GM12878 (cell line): ENCODE data around the gene CCNI. TPM values are rescaled to one million over a fixed set of nuclear protein-coding genes. Genes with fewer than 3 reads are reported as not detected.

Source experiments
- ASH2L ChIP-seq: fragments of 300-600, 200-600 bp; sonication (generic); IDR thresholded peaks from 2 replicates; pipeline ENCODE4 v1.6.1; 2017; ENCODE audit warnings: low read depth, mild to moderate bottlenecking, borderline replicate concordance
- BCL3 ChIP-seq: IDR thresholded peaks from 2 replicates; pipeline ENCODE4 v1.6.1; 2011; ENCODE audit warnings: borderline replicate concordance, low read depth, mild to moderate bottlenecking, moderate library complexity, low read length; ENCODE audit not compliant: insufficient read depth, poor library complexity, severe bottlenecking
- CUX1 ChIP-seq: IDR thresholded peaks from 2 replicates; pipeline ENCODE4 v1.6.1; 2012; ENCODE audit warnings: improper control_type of control experiment, low read depth, low read length; ENCODE audit not compliant: insufficient replicate concordance
- DPF2 ChIP-seq: fragments of 450-650 bp; IDR thresholded peaks from 2 replicates; pipeline ENCODE4 v1.6.1; 2017; ENCODE audit warnings: mild to moderate bottlenecking
- FOXK2 ChIP-seq: fragments of 450-650 bp; IDR thresholded peaks from 2 replicates; pipeline ENCODE4 v1.6.1; 2017; ENCODE audit warnings: mild to moderate bottlenecking, moderate library complexity
- NFYA ChIP-seq: IDR thresholded peaks from 2 replicates; pipeline ENCODE4 v1.6.1; 2011; ENCODE audit warnings: low read depth, mild to moderate bottlenecking, low read length, improper control_type of control experiment, borderline replicate concordance
- NRF1 ChIP-seq: conservative IDR thresholded peaks from 2 replicates; pipeline ENCODE4 v1.6.1; 2011; ENCODE audit warnings: mild to moderate bottlenecking, low read depth, low read length, improper control_type of control experiment
- POLR2A ChIP-seq: IDR thresholded peaks from 2 replicates; pipeline ENCODE4 v1.6.1; 2011; ENCODE audit warnings: low read depth, mild to moderate bottlenecking, low read length
- SPI1 ChIP-seq: IDR thresholded peaks from 2 replicates; pipeline ENCODE4 v1.6.1; 2011; ENCODE audit warnings: low read depth, mild to moderate bottlenecking, low read length, moderate library complexity, borderline replicate concordance; ENCODE audit not compliant: insufficient read depth
- SUPT20H ChIP-seq: IDR thresholded peaks from 2 replicates; pipeline ENCODE4 v1.6.1; 2011; ENCODE audit warnings: low read depth, mild to moderate bottlenecking, low read length, moderate library complexity, borderline replicate concordance; ENCODE audit not compliant: control insufficient read depth
- TCF12 ChIP-seq: IDR thresholded peaks from 2 replicates; pipeline ENCODE4 v1.6.1; 2011; ENCODE audit warnings: low read depth, mild to moderate bottlenecking, low read length
- ZNF384 ChIP-seq: IDR thresholded peaks from 2 replicates; pipeline ENCODE4 v1.6.1; 2012; ENCODE audit warnings: low read depth, mild to moderate bottlenecking, low read length, improper control_type of control experiment, borderline replicate concordance
- polyA plus RNA-seq, 11 experiments: library from polyadenylated mRNA; depleted of rRNA in 4 of 11; unstranded in 6 of 11; stranded (reverse) in 5 of 11; fragments of >200 nt; fragmentation: Nextera tagmentation in 4 of 11; fragmentation: Illumina TruSeq in 1 of 11; extraction: Ambion mirVana in 4 of 11; extraction: Trizol in 1 of 11; gene quantifications; 1 replicate in 1 of 11; 2 replicates in 10 of 11; pipeline versions ENCODE4 v1.2.1 to v1.2.3, GENCODE V29; 2011 to 2016; ENCODE audit warnings: inconsistent platforms in 2 of 11, missing spikeins in 2 of 11, low read depth in 1 of 11
- total RNA-seq, 4 experiments: library from RNA; depleted of rRNA in 3 of 4; stranded (reverse); fragments of >200 nt in 3 of 4; fragmentation: Illumina TruSeq in 1 of 4; extraction: Trizol in 1 of 4; gene quantifications; 2 replicates each; pipeline versions ENCODE4 v1.2.1 to v1.2.3, GENCODE V29; 2013 to 2021
- TF ChIP-seq, protein P1 (sequence below): fragments of 450-650 bp; IDR thresholded peaks from 2 replicates; pipeline ENCODE4 v1.6.1; 2017; ENCODE audit warnings: mild to moderate bottlenecking, low read depth, inconsistent platforms; ENCODE audit not compliant: poor library complexity, severe bottlenecking
- TF ChIP-seq, protein P2 (sequence below): fragments of 450-650 bp; IDR thresholded peaks from 2 replicates; pipeline ENCODE4 v1.6.1; 2018; ENCODE audit warnings: borderline replicate concordance, mild to moderate bottlenecking; ENCODE audit not compliant: partially characterized antibody

Gene CCNI
- total and polyA plus RNA-seq, 10 of the 15 experiments (the other 5 are each of a cell fraction or from before 2014, with no cell fraction given) = 70.6 to 178 (median 105) TPM

- TF ChIP-seq, protein P1, sequence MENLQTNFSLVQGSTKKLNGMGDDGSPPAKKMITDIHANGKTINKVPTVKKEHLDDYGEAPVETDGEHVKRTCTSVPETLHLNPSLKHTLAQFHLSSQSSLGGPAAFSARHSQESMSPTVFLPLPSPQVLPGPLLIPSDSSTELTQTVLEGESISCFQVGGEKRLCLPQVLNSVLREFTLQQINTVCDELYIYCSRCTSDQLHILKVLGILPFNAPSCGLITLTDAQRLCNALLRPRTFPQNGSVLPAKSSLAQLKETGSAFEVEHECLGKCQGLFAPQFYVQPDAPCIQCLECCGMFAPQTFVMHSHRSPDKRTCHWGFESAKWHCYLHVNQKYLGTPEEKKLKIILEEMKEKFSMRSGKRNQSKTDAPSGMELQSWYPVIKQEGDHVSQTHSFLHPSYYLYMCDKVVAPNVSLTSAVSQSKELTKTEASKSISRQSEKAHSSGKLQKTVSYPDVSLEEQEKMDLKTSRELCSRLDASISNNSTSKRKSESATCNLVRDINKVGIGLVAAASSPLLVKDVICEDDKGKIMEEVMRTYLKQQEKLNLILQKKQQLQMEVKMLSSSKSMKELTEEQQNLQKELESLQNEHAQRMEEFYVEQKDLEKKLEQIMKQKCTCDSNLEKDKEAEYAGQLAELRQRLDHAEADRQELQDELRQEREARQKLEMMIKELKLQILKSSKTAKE = no peak
- TF ChIP-seq ASH2L = no peak
- TF ChIP-seq NRF1 = peak; percentile 7; the same call in 1 of the 2 replicates
- TF ChIP-seq CUX1 = no peak
- TF ChIP-seq ZNF384 = no peak
- TF ChIP-seq SPI1 = peak; percentile 66; the same call in 1 of the 2 replicates
- no peak for TF ChIP-seq SUPT20H
- no peak for TF ChIP-seq TCF12
- no peak for TF ChIP-seq DPF2
- TF ChIP-seq FOXK2 = no peak
- no peak for TF ChIP-seq BCL3
- TF ChIP-seq, protein P2, sequence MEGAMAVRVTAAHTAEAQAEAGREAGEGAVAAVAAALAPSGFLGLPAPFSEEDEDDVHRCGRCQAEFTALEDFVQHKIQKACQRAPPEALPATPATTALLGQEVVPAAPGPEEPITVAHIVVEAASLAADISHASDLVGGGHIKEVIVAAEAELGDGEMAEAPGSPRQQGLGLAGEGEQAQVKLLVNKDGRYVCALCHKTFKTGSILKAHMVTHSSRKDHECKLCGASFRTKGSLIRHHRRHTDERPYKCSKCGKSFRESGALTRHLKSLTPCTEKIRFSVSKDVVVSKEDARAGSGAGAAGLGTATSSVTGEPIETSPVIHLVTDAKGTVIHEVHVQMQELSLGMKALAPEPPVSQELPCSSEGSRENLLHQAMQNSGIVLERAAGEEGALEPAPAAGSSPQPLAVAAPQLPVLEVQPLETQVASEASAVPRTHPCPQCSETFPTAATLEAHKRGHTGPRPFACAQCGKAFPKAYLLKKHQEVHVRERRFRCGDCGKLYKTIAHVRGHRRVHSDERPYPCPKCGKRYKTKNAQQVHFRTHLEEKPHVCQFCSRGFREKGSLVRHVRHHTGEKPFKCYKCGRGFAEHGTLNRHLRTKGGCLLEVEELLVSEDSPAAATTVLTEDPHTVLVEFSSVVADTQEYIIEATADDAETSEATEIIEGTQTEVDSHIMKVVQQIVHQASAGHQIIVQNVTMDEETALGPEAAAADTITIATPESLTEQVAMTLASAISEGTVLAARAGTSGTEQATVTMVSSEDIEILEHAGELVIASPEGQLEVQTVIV = no peak
- TF ChIP-seq POLR2A = peak; percentile 81
- no peak for TF ChIP-seq NFYA
Measured at GRCh38 chr4:77074981-77075855, 571 bp downstream of the CCNI start (continued).
